Mesodermal cell (in vitro differentiated cells): ENCODE measurements around the gene GNG13.

ENCODE experiments used
- H3K27ac ChIP-seq: 2 replicates; pipeline ENCODE4 v1.7.0; 2013; ENCODE audit warnings: mild to moderate bottlenecking, low read depth, low read length, moderate library complexity; ENCODE audit not compliant: severe bottlenecking
- H3K36me3 ChIP-seq: 2 replicates; pipeline ENCODE4 v1.7.1; 2013; ENCODE audit warnings: mild to moderate bottlenecking, low read length, moderate library complexity; ENCODE audit not compliant: control insufficient read depth, insufficient read depth
- H3K4me1 ChIP-seq: one replicate; pipeline ENCODE4 v1.7.1; 2013; ENCODE audit warnings: mild to moderate bottlenecking, low read length; ENCODE audit not compliant: insufficient read depth, control insufficient read depth, poor library complexity, severe bottlenecking
- H3K4me3 ChIP-seq: 2 replicates; pipeline ENCODE4 v1.7.0; 2013; ENCODE audit warnings: low read length, control low read depth, mild to moderate bottlenecking; ENCODE audit not compliant: insufficient read depth, poor library complexity, severe bottlenecking; ENCODE audit errors: extremely low read depth
- H3K9me3 ChIP-seq: 2 replicates; pipeline ENCODE4 v1.7.1; 2013; ENCODE audit warnings: mild to moderate bottlenecking, low read length, moderate library complexity; ENCODE audit not compliant: control insufficient read depth
- WGBS, 2 experiments: methylation state at CpG; one replicate each; pipeline ENCODE4 v1.1.5; 2013; ENCODE audit warnings: missing lambda C conversion rate in 2 of 2; ENCODE audit not compliant: insufficient coverage in 2 of 2; 5-methylcytosine and 5-hydroxymethylcytosine counted together

The GNG13 gene

GRCh38 chr16:800834-801511, 439 bp upstream of the GNG13 start:
- H3K4me1 ChIP-seq, result no peaks in the 10 kb centered on the region
- peaks cover 14% of the 10 kb centered on the region for H3K36me3 ChIP-seq
- no peak overlapping the region for H3K4me3 ChIP-seq
- no peak overlapping the region for H3K27ac ChIP-seq
- H3K9me3 ChIP-seq, result no peaks in the 10 kb centered on the region
- WGBS, 2 experiments, result 28 to 33% methylated on average over 12 to 16 of the region's 17 CpGs

GRCh38 chr16:799111-799947, 1.2 kb downstream of the GNG13 start:
- WGBS, 2 experiments, result 90 to 93% methylated on average over 13 to 14 of the region's 22 CpGs
- H3K36me3 ChIP-seq, result peaks cover 14% of the 10 kb centered on the region
- H3K4me3 ChIP-seq, result no peak overlapping the region
- no peaks in the 10 kb centered on the region for H3K9me3 ChIP-seq
- no peak overlapping the region for H3K27ac ChIP-seq
- H3K4me1 ChIP-seq, result no peaks in the 10 kb centered on the region

GRCh38 chr16:798666-799065, 1.9 kb downstream of the GNG13 start:
- H3K4me1 ChIP-seq, result no peaks in the 10 kb centered on the region
- H3K4me3 ChIP-seq, result no peak overlapping the region
- peaks cover 17% of the 10 kb centered on the region for H3K36me3 ChIP-seq
- no peak overlapping the region for H3K27ac ChIP-seq
- 93 to 96% methylated on average over 19 of the region's 19 CpGs for WGBS, 2 experiments
- H3K9me3 ChIP-seq, result no peaks in the 10 kb centered on the region

- Histone ChIP-seq H3K4me3 (no peak overlapping the region), H3K36me3 (peaks cover 24% of the 10 kb centered on the region), H3K9me3 (no peaks in the 10 kb centered on the region), H3K4me1 (no peaks in the 10 kb centered on the region), H3K27ac (no peak overlapping the region)
- 98 to 100% methylated on average over 16 to 17 of the region's 22 CpGs for WGBS, 2 experiments
Measured at GRCh38 chr16:797686-798085, 2.8 kb downstream of the GNG13 start.

- WGBS, 2 experiments, result 100% methylated on average over 1 to 2 of the region's 2 CpGs
- H3K4me3 ChIP-seq, result no peak overlapping the region
- H3K36me3 ChIP-seq, result peaks cover 30% of the 10 kb centered on the region
- H3K9me3 ChIP-seq, result no peaks in the 10 kb centered on the region
- no peak overlapping the region for H3K27ac ChIP-seq
- no peaks in the 10 kb centered on the region for H3K4me1 ChIP-seq
Measured at GRCh38 chr16:797120-797420, 3.5 kb downstream of the GNG13 start.

- Histone ChIP-seq H3K4me1 (no peaks in the 10 kb centered on the region), H3K36me3 (peaks cover 36% of the 10 kb centered on the region), H3K27ac (no peak overlapping the region), H3K9me3 (no peaks in the 10 kb centered on the region), H3K4me3 (no peak overlapping the region)
- WGBS, 2 experiments, result 98% methylated on average over 32 to 34 of the region's 38 CpGs
Measured at GRCh38 chr16:796296-797119, 4.0 kb downstream of the GNG13 start.

- no peak overlapping the region for H3K4me3 ChIP-seq
- peaks cover 44% of the 10 kb centered on the region for H3K36me3 ChIP-seq
- H3K4me1 ChIP-seq, result no peaks in the 10 kb centered on the region
- no peak overlapping the region for H3K27ac ChIP-seq
- H3K9me3 ChIP-seq, result no peaks in the 10 kb centered on the region
- 95 to 97% methylated on average over 23 to 30 of the region's 33 CpGs for WGBS, 2 experiments
Measured at GRCh38 chr16:795580-796229, 4.8 kb downstream of the GNG13 start.

- peaks cover 52% of the 10 kb centered on the region for H3K36me3 ChIP-seq
- WGBS, 2 experiments, result 89 to 94% methylated on average over 18 to 20 of the region's 31 CpGs
- no peak overlapping the region for H3K27ac ChIP-seq
- H3K9me3 ChIP-seq, result no peaks in the 10 kb centered on the region
- no peaks in the 10 kb centered on the region for H3K4me1 ChIP-seq
- no peak overlapping the region for H3K4me3 ChIP-seq
Measured at GRCh38 chr16:794853-795466, 5.6 kb downstream of the GNG13 start.

- Histone ChIP-seq H3K36me3 (peaks cover 58% of the 10 kb centered on the region), H3K4me1 (no peaks in the 10 kb centered on the region), H3K9me3 (no peaks in the 10 kb centered on the region), H3K27ac (no peak overlapping the region), H3K4me3 (no peak overlapping the region)
- 94 to 97% methylated on average over 30 to 35 of the region's 40 CpGs for WGBS, 2 experiments
Measured at GRCh38 chr16:794091-794822, 6.3 kb downstream of the GNG13 start.
